GM10248 (cell line): Measurements from ENCODE around the gene LARGE1.

Experiments
- CTCF ChIA-PET: fragments of 300-600 bp; sonication (Branson Sonifier 250); formaldehyde crosslinking; extraction: SDS; loops from one replicate; lab custom pipeline; 2021; ENCODE audit warnings: antibody characterized with exemption; lab: Yijun Ruan, JAX
- POLR2A ChIA-PET: fragments of 350-650 bp; sonication (Branson Sonifier 250); formaldehyde crosslinking; extraction: SDS; loops from one replicate; lab custom pipeline; 2020; ENCODE audit warnings: antibody characterized with exemption; lab: Yijun Ruan, JAX
- DNase-seq: peaks from one replicate; pipeline ENCODE4 v3.0.0; 2012; ENCODE audit errors: extremely low spot score
- TF ChIP-seq, protein P1 (sequence below): IDR thresholded peaks from 2 replicates; pipeline ENCODE4 v1.5.1; 2012; ENCODE audit warnings: mild to moderate bottlenecking, low read depth; ENCODE audit errors: extremely low read depth, missing control alignments, control extremely low read depth

Gene LARGE1

GRCh38 chr22:33747029-33747428 is 173.2 kb downstream of the LARGE1 start:
- POLR2A ChIA-PET: no interaction called here
- TF ChIP-seq, protein P1, sequence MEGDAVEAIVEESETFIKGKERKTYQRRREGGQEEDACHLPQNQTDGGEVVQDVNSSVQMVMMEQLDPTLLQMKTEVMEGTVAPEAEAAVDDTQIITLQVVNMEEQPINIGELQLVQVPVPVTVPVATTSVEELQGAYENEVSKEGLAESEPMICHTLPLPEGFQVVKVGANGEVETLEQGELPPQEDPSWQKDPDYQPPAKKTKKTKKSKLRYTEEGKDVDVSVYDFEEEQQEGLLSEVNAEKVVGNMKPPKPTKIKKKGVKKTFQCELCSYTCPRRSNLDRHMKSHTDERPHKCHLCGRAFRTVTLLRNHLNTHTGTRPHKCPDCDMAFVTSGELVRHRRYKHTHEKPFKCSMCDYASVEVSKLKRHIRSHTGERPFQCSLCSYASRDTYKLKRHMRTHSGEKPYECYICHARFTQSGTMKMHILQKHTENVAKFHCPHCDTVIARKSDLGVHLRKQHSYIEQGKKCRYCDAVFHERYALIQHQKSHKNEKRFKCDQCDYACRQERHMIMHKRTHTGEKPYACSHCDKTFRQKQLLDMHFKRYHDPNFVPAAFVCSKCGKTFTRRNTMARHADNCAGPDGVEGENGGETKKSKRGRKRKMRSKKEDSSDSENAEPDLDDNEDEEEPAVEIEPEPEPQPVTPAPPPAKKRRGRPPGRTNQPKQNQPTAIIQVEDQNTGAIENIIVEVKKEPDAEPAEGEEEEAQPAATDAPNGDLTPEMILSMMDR: no peak
- CTCF ChIA-PET: interaction anchor here (1.0 kb wide), 1 partner anchor 60 kb away, joined by 3 read pairs; no protein-coding TSS in a partner anchor
- DNase-seq: no peak

DNA sequence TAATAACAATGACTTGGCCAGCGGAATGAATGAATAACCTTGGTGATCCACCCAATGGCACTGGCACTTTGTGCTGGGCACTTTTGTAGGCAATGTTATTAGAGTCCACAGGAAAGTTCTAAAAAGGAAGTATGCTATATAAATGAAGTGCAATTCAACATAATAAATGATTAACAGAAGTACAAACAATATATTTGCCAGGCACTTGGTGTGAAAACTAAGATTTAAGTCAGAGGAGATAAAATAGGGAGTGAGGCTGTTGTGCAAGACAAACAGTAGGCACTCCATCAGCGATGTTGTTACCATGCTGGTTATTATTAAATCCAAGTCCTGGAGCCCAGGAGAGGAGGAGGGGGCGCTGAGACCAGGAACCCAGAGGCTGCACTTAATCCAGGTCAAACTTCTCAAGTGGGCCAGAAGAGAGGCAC is 173.8 kb downstream of the LARGE1 start:
- TF ChIP-seq, protein P1: no peak
- DNase-seq: no peak
- ChIA-PET POLR2A (no interaction called here), CTCF (no interaction called here)

DNA sequence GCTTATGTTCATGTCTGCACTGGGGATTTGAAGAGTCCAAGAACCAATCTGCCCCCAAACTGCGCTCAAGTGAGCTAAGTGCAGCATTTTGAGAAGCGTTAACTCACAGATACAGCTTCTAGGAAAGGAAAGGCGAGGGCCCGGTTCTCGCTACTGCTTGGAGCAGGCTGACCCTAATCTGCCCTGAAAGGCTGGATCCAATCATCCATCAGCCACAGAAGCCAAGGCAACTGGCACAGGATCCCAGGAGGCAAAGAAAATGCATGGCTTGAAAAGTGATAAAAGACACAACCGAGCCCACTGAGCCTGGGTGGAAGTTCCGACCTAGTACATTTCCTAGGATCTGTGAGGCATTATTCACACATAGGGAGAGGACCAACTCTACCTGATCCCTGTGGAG is 174.8 kb downstream of the LARGE1 start:
- CTCF ChIA-PET: no interaction called here
- no peak for DNase-seq
- TF ChIP-seq, protein P1: no peak
- POLR2A ChIA-PET: no interaction called here

- POLR2A ChIA-PET: no interaction called here
- TF ChIP-seq, protein P1: no peak
- no peak for DNase-seq
- CTCF ChIA-PET: no interaction called here
Observed at GRCh38 chr22:33743756-33744155, 176.5 kb downstream of the LARGE1 start.

GRCh38 chr22:33741025-33741424 is 179.3 kb downstream of the LARGE1 start:
- ChIA-PET POLR2A (no interaction called here), CTCF (no interaction called here)
- DNase-seq: no peak
- TF ChIP-seq, protein P1: no peak

DNA sequence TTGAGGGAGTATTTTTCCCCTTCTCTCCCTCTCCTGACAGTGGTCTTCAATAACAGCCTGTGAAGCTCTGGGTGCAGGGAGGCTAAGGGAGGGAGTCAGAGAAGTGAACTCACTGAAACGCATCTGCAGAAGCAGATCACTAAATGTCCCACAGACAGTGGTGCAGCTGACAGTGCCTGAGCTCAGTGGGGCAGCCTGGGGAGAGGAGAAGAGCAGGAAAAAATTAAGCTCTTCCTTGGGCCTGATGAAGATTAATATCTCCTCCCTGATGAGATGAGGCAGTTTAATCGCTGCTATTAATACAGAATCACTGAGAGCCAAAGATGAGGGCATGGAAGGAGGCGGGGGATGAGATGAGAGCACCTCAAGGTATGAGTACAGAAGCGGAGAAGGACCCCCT is 180.8 kb downstream of the LARGE1 start:
- no peak for DNase-seq
- TF ChIP-seq, protein P1: no peak
- POLR2A ChIA-PET: no interaction called here
- CTCF ChIA-PET: no interaction called here

DNA sequence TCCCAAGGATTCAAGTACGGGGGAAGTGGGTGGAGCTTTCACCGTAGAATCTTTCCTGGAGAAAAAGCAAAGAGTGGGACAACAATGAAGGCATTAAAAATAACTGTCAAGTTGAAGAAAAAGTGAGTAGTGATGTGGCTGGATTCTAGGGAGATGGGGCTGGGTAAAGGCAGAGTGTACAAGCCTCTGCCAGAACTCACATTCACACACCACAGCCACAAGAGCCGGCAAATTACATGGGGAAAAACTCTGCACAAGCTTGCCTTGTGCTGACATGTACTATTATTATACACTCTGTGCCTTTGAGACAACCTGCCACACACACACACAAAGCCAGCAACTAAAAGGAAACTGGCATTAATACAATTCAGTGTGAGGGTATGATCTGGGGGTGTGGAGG is 182.6 kb downstream of the LARGE1 start:
- ChIA-PET POLR2A (no interaction called here), CTCF (no interaction called here)
- DNase-seq: no peak
- TF ChIP-seq, protein P1: no peak
